SU-DHL-6 (cell line): ENCODE data around the gene OGG1.

Experiments used
- EZH2phosphoT487 ChIP-seq: fragments of 200-600 bp; sonication (generic), shearing (Covaris generic); conservative IDR thresholded peaks from 2 replicates; pipeline ENCODE4 v1.6.1; 2018; ENCODE audit warnings: mild to moderate bottlenecking, antibody characterized with exemption, low read length, moderate library complexity, mixed read lengths
- TF ChIP-seq, protein P1 (sequence below): fragments of 200-600 bp; sonication (generic); IDR thresholded peaks from one replicate; pipeline ENCODE4 v1.5.1; 2017; ENCODE audit warnings: antibody characterized with exemption, mild to moderate bottlenecking, low read length, moderate library complexity; ENCODE audit not compliant: insufficient read depth, poor library complexity, severe bottlenecking

GRCh38 chr3:9754678-9755077, 4.9 kb downstream of the OGG1 start:
- TF ChIP-seq, protein P1, sequence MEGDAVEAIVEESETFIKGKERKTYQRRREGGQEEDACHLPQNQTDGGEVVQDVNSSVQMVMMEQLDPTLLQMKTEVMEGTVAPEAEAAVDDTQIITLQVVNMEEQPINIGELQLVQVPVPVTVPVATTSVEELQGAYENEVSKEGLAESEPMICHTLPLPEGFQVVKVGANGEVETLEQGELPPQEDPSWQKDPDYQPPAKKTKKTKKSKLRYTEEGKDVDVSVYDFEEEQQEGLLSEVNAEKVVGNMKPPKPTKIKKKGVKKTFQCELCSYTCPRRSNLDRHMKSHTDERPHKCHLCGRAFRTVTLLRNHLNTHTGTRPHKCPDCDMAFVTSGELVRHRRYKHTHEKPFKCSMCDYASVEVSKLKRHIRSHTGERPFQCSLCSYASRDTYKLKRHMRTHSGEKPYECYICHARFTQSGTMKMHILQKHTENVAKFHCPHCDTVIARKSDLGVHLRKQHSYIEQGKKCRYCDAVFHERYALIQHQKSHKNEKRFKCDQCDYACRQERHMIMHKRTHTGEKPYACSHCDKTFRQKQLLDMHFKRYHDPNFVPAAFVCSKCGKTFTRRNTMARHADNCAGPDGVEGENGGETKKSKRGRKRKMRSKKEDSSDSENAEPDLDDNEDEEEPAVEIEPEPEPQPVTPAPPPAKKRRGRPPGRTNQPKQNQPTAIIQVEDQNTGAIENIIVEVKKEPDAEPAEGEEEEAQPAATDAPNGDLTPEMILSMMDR, result no peak
- TF ChIP-seq EZH2phosphoT487, result no peak
